OCI-LY1 (cell line): ENCODE results near the gene FTCD.

Experiments used
- CTCF ChIP-seq: fragments of 200-600 bp; sonication (generic), shearing (Covaris generic); IDR thresholded peaks from 2 replicates; pipeline ENCODE4 v1.5.1; 2017; ENCODE audit warnings: mild to moderate bottlenecking, antibody characterized with exemption, low read length, moderate library complexity, mixed read lengths
- EZH2 ChIP-seq: fragments of 200-600 bp; sonication (generic), shearing (Covaris generic); IDR thresholded peaks from 2 replicates; pipeline ENCODE4 v1.8.0; 2017; ENCODE audit warnings: borderline replicate concordance, mixed run types, mild to moderate bottlenecking, antibody characterized with exemption, low read length, moderate library complexity, mixed read lengths

DNA sequence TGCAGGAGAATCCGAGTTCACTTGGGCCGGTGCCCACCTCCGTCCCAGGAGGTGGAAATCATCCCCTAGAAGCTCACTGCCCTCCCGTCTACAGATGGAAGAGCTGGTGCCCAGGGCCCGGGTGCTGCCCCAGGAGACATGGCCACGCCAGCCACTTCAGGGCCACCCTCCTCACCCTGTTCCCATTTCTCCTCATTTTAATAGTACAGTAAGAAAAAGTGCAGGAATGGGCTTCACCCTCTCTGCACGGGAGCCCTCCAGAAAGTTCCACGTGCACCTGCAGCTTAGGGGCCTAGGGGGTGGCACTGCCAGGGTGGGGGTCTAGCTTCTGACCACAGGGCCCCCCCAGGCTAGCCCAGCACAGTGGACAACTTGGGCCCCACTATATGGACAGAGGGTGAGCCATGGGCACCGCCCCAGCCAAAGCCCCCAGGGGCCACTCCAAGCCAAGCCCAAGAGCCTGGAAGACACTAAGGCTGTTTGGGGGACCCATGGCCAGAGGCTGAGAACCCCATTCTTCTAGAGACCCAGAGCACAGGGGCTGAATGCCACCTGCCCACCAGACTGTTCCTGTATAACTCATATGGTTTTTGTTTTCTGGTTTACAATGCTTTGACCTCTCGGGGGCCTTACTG lies 3.4 kb upstream of the FTCD start:
- TF ChIP-seq CTCF (no peak), EZH2 (no peak)
